HCT116 (cell line): ENCODE data around the gene DIP2C. TPM values are rescaled to one million over a fixed set of nuclear protein-coding genes. Genes with fewer than 3 reads are reported as not detected.

Experiments used
- ATAC-seq: fragments of 200-7000 bp; cut with Tn5 transposase; 2 replicates; pipeline ENCODE4 v1.9.1; 2020; ENCODE audit warnings: mild to moderate bottlenecking, moderate library complexity
- BruUV-seq: library from RNA; stranded (reverse); fragments of 400-500 nt; replicated peaks from 2 replicates; lab custom pipeline; 2021; lab: Mats Ljungman, UMichigan
- CTCF ChIA-PET: fragments of 300-600 bp; sonication (Branson Sonifier 250); formaldehyde crosslinking; loops from one replicate; lab custom pipeline; 2021; ENCODE audit warnings: antibody characterized with exemption; lab: Charles Lee
- POLR2A ChIA-PET: fragments of 300-600, 350-600 bp; sonication (Branson Sonifier 250); formaldehyde crosslinking; loops from one replicate; lab custom pipeline; 2021; ENCODE audit warnings: antibody characterized with exemption; lab: Charles Lee
- RAD21 ChIA-PET, 2 experiments: fragments of 300-600 bp; sonication (Branson Sonifier 250); formaldehyde crosslinking; loops; one replicate each; lab custom pipeline; 2023; ENCODE audit warnings: low total read pairs in 2 of 2; ENCODE audit not compliant: uncharacterized antibody in 2 of 2, unreplicated experiment in 2 of 2, low non-redundant PET in 1 of 2; lab: Charles Lee
- DNase-seq: peaks from one replicate; pipeline ENCODE4 v3.0.0-alpha.2; 2010; ENCODE audit warnings: low read depth, low spot score
- H2AFZ ChIP-seq: fragments of 200-600 bp; shearing (Covaris generic), sonication (generic); 2 replicates; pipeline ENCODE4 v1.6.1; 2017; ENCODE audit warnings: low read depth, mixed run types, mixed read lengths, antibody characterized with exemption, low read length; ENCODE audit not compliant: poor library complexity, severe bottlenecking
- H3K27ac ChIP-seq: 2 replicates; pipeline ENCODE4 v1.5.1; 2012; ENCODE audit warnings: low read depth, low read length
- H3K27me3 ChIP-seq: fragments of 200-600 bp; sonication (generic); 2 replicates; pipeline ENCODE4 v1.6.1; 2016; ENCODE audit warnings: mixed run types, low read length, mixed read lengths; ENCODE audit not compliant: insufficient read depth
- H3K36me3 ChIP-seq, 2 experiments: fragments of 200-500 bp in 1 of 2; fragments of 200-600 bp in 1 of 2; sonication (Bioruptor generic) in 1 of 2; sonication (generic) in 1 of 2; 2 replicates each; pipeline versions ENCODE4 v1.5.1 to v1.6.1; 2014 to 2016; ENCODE audit warnings: low read length in 2 of 2, inconsistent platforms in 1 of 2, mixed read lengths in 1 of 2, mixed run types in 1 of 2; ENCODE audit not compliant: insufficient read depth in 2 of 2, control insufficient read depth in 1 of 2
- H3K4me1 ChIP-seq, 2 experiments: fragments of 200-600 bp in 1 of 2; sonication (generic) in 1 of 2; 2 replicates each; pipeline versions ENCODE4 v1.5.1 to v1.6.1; 2012 to 2017; ENCODE audit warnings: low read length in 2 of 2, inconsistent platforms in 1 of 2, mild to moderate bottlenecking in 1 of 2, mixed read lengths in 1 of 2, mixed run types in 1 of 2, moderate library complexity in 1 of 2; ENCODE audit not compliant: insufficient read depth in 2 of 2, control insufficient read depth in 1 of 2
- H3K4me2 ChIP-seq: fragments of 200-600 bp; sonication (generic); 2 replicates; pipeline ENCODE4 v1.6.1; 2017; ENCODE audit warnings: mixed run types, low read length, mixed read lengths
- H3K4me3 ChIP-seq, 2 experiments: fragments of 200-600 bp in 1 of 2; sonication (generic) in 1 of 2; replicated peaks in 1 of 2; 2 replicates each; pipeline ENCODE4 v1.5.1; 2011 to 2016; ENCODE audit warnings: low read length in 2 of 2, control low read depth in 1 of 2, low read depth in 1 of 2, mild to moderate bottlenecking in 1 of 2, mixed read lengths in 1 of 2, mixed run types in 1 of 2
- H3K79me2 ChIP-seq: fragments of 200-600 bp; sonication (generic); 2 replicates; pipeline ENCODE4 v1.6.1; 2017; ENCODE audit warnings: mild to moderate bottlenecking, mixed run types, low read length, moderate library complexity, mixed read lengths; ENCODE audit not compliant: insufficient read depth
- H3K9ac ChIP-seq: fragments of 200-600 bp; sonication (generic); 2 replicates; pipeline ENCODE4 v1.6.1; 2016; ENCODE audit warnings: low read length, mixed read lengths
- H3K9me2 ChIP-seq: fragments of 200-600 bp; sonication (generic), shearing (Covaris generic); 2 replicates; pipeline ENCODE4 v1.6.1; 2017; ENCODE audit warnings: mixed run types, mild to moderate bottlenecking, moderate library complexity; ENCODE audit not compliant: insufficient read depth
- H3K9me3 ChIP-seq, 2 experiments: fragments of 200-500 bp in 1 of 2; fragments of 200-600 bp in 1 of 2; sonication (Bioruptor generic) in 1 of 2; sonication (generic) in 1 of 2; 2 replicates each; pipeline ENCODE4 v1.6.1; 2014 to 2017; ENCODE audit warnings: low read length in 2 of 2, mixed read lengths in 2 of 2, inconsistent platforms in 1 of 2, low read depth in 1 of 2, mild to moderate bottlenecking in 1 of 2, mixed run types in 1 of 2, moderate library complexity in 1 of 2; ENCODE audit not compliant: control insufficient read depth in 1 of 2, insufficient read depth in 1 of 2
- H4K20me1 ChIP-seq: fragments of 200-600 bp; sonication (generic), shearing (Covaris generic); 2 replicates; pipeline ENCODE4 v1.6.1; 2017; ENCODE audit warnings: mixed run types, mild to moderate bottlenecking, moderate library complexity; ENCODE audit not compliant: insufficient read depth
- CBX3 ChIP-seq: IDR thresholded peaks from 2 replicates; pipeline ENCODE4 v1.6.1; 2012; ENCODE audit warnings: low read depth
- CEBPB ChIP-seq: IDR thresholded peaks from 2 replicates; pipeline ENCODE4 v1.6.1; 2012; ENCODE audit warnings: low read depth
- EGR1 ChIP-seq: IDR thresholded peaks from 2 replicates; pipeline ENCODE4 v1.6.1; 2012; ENCODE audit warnings: low read depth
- EZH2 ChIP-seq: fragments of 200-600 bp; sonication (generic); IDR thresholded peaks from 2 replicates; pipeline ENCODE4 v1.6.1; 2017; ENCODE audit warnings: antibody characterized with exemption, mixed run types
- EZH2phosphoT487 ChIP-seq: fragments of 200-600 bp; IDR thresholded peaks from 2 replicates; pipeline ENCODE4 v1.6.1; 2018; ENCODE audit warnings: antibody characterized with exemption, borderline replicate concordance
- FOSL1 ChIP-seq: IDR thresholded peaks from 2 replicates; pipeline ENCODE4 v1.6.1; 2012; ENCODE audit warnings: low read depth
- JUND ChIP-seq: IDR thresholded peaks from 2 replicates; pipeline ENCODE4 v1.6.1; 2012
- POLR2A ChIP-seq: IDR thresholded peaks from 2 replicates; pipeline ENCODE4 v1.7.0; 2011; ENCODE audit warnings: borderline replicate concordance; ENCODE audit not compliant: insufficient read depth, insufficient read length; ENCODE audit errors: extremely low read depth
- SIN3A ChIP-seq: IDR thresholded peaks from 2 replicates; pipeline ENCODE4 v1.6.1; 2012; ENCODE audit warnings: low read depth
- SP1 ChIP-seq: IDR thresholded peaks from 2 replicates; pipeline ENCODE4 v1.6.1; 2012; ENCODE audit warnings: low read depth
- TCF7L2 ChIP-seq: IDR thresholded peaks from 2 replicates; pipeline ENCODE4 v1.7.0; 2011; ENCODE audit warnings: borderline replicate concordance, inconsistent platforms; ENCODE audit not compliant: insufficient read depth, insufficient read length; ENCODE audit errors: extremely low read depth
- YY1 ChIP-seq: IDR thresholded peaks from 2 replicates; pipeline ENCODE4 v1.6.1; 2011; ENCODE audit warnings: low read length, low read depth, moderate library complexity, mild to moderate bottlenecking; ENCODE audit not compliant: insufficient replicate concordance; ENCODE audit errors: extremely low read depth
- ZFX ChIP-seq: fragments of 450-650 bp; IDR thresholded peaks from 2 replicates; pipeline ENCODE4 v1.6.1; 2017
- intact Hi-C: fragments of 100-400 bp; cut with micrococcal nuclease; formaldehyde crosslinking; loops from 2 replicates; pipeline ENCODE4 v1.10.0; 2022
- total RNA-seq: library from RNA; stranded (reverse); gene quantifications from one replicate; pipeline ENCODE4 v1.2.1, GENCODE V29; 2021; ENCODE audit not compliant: unreplicated experiment
- TF ChIP-seq, protein P1 (sequence below): IDR thresholded peaks from 2 replicates; pipeline ENCODE4 v1.6.1; 2012; ENCODE audit warnings: low read depth
- TF ChIP-seq, protein P2 (sequence below), 3 experiments: fragments of 200-600 bp in 1 of 3; sonication (generic) in 1 of 3; IDR thresholded peaks in 2 of 3; conservative IDR thresholded peaks in 1 of 3; 2 replicates each; pipeline ENCODE4 v1.5.1; 2012 to 2017; ENCODE audit warnings: low read depth in 2 of 3, low read length in 2 of 3, antibody characterized with exemption in 1 of 3, borderline replicate concordance in 1 of 3, control low read depth in 1 of 3, mild to moderate bottlenecking in 1 of 3, mixed read lengths in 1 of 3, mixed run types in 1 of 3, moderate library complexity in 1 of 3; ENCODE audit not compliant: insufficient read depth in 1 of 3
- TF ChIP-seq, protein P3 (sequence below): IDR thresholded peaks from 2 replicates; pipeline ENCODE4 v1.6.1; 2012
- TF ChIP-seq, protein P4 (sequence below): IDR thresholded peaks from 2 replicates; pipeline ENCODE4 v1.6.1; 2012
- TF ChIP-seq, protein P5 (sequence below): IDR thresholded peaks from 2 replicates; pipeline ENCODE4 v1.6.1; 2011; ENCODE audit warnings: mild to moderate bottlenecking, low read length, moderate library complexity; ENCODE audit not compliant: insufficient replicate concordance; ENCODE audit errors: extremely low read depth

The DIP2C gene
- total RNA-seq, 1 experiment from 2014 or later, result 15.4 TPM

DNA sequence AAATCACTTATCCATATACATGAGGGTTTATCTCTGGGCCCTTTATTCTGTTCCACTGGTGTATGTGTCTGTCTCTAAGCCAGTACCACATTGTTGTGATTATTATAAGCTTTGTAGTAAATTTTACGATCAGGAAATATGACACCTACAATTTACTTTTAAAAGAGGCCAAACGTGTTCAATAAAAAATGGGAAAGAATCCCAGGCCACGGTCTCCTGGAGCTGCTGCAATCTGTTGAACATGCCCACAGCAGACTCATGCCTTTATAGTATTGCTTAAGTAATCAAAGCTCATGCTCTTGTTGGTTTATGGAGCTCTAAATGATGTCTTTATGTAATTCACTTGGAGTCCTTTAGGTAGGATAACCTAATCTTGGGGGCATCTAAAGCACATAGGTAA lies 281.2 kb downstream of the DIP2C start:
- BruUV-seq, result no TSS peak
- DNase-seq, result no peak
- H3K9me3 ChIP-seq, result no peaks in the 10 kb centered on the region
- no peaks in the 10 kb centered on the region for H3K9me2 ChIP-seq
- no peak overlapping the region for H3K4me2 ChIP-seq
- peaks cover 11 to 13% of the 10 kb centered on the region in 2 experiments; a peak in 3 of 4 replicates for H3K36me3 ChIP-seq
- TF ChIP-seq FOSL1, result no peak
- TF ChIP-seq TCF7L2, result no peak
- TF ChIP-seq EZH2, result no peak
- TF ChIP-seq JUND, result no peak
- TF ChIP-seq YY1, result no peak
- TF ChIP-seq, protein P1, sequence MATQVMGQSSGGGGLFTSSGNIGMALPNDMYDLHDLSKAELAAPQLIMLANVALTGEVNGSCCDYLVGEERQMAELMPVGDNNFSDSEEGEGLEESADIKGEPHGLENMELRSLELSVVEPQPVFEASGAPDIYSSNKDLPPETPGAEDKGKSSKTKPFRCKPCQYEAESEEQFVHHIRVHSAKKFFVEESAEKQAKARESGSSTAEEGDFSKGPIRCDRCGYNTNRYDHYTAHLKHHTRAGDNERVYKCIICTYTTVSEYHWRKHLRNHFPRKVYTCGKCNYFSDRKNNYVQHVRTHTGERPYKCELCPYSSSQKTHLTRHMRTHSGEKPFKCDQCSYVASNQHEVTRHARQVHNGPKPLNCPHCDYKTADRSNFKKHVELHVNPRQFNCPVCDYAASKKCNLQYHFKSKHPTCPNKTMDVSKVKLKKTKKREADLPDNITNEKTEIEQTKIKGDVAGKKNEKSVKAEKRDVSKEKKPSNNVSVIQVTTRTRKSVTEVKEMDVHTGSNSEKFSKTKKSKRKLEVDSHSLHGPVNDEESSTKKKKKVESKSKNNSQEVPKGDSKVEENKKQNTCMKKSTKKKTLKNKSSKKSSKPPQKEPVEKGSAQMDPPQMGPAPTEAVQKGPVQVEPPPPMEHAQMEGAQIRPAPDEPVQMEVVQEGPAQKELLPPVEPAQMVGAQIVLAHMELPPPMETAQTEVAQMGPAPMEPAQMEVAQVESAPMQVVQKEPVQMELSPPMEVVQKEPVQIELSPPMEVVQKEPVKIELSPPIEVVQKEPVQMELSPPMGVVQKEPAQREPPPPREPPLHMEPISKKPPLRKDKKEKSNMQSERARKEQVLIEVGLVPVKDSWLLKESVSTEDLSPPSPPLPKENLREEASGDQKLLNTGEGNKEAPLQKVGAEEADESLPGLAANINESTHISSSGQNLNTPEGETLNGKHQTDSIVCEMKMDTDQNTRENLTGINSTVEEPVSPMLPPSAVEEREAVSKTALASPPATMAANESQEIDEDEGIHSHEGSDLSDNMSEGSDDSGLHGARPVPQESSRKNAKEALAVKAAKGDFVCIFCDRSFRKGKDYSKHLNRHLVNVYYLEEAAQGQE, result no peak
- TF ChIP-seq CBX3, result no peak
- no peak for TF ChIP-seq POLR2A
- no peak for TF ChIP-seq EZH2phosphoT487
- TF ChIP-seq, protein P2, sequence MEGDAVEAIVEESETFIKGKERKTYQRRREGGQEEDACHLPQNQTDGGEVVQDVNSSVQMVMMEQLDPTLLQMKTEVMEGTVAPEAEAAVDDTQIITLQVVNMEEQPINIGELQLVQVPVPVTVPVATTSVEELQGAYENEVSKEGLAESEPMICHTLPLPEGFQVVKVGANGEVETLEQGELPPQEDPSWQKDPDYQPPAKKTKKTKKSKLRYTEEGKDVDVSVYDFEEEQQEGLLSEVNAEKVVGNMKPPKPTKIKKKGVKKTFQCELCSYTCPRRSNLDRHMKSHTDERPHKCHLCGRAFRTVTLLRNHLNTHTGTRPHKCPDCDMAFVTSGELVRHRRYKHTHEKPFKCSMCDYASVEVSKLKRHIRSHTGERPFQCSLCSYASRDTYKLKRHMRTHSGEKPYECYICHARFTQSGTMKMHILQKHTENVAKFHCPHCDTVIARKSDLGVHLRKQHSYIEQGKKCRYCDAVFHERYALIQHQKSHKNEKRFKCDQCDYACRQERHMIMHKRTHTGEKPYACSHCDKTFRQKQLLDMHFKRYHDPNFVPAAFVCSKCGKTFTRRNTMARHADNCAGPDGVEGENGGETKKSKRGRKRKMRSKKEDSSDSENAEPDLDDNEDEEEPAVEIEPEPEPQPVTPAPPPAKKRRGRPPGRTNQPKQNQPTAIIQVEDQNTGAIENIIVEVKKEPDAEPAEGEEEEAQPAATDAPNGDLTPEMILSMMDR (IDR thresholded peaks at IDR 0.05 in 2 of 3, conservative IDR thresholded peaks at IDR 0.05 in 1 of 3; ENCODE audit: borderline replicate concordance in 1 of 3, insufficient read depth in 1 of 3, low read depth in 2 of 3, low read length in 2 of 3), result no peak
- TF ChIP-seq, protein P3, sequence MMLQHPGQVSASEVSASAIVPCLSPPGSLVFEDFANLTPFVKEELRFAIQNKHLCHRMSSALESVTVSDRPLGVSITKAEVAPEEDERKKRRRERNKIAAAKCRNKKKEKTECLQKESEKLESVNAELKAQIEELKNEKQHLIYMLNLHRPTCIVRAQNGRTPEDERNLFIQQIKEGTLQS, result no peak
- TF ChIP-seq SP1, result no peak
- TF ChIP-seq, protein P4, sequence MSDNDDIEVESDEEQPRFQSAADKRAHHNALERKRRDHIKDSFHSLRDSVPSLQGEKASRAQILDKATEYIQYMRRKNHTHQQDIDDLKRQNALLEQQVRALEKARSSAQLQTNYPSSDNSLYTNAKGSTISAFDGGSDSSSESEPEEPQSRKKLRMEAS, result no peak
- no peak for TF ChIP-seq SIN3A
- TF ChIP-seq, protein P5, sequence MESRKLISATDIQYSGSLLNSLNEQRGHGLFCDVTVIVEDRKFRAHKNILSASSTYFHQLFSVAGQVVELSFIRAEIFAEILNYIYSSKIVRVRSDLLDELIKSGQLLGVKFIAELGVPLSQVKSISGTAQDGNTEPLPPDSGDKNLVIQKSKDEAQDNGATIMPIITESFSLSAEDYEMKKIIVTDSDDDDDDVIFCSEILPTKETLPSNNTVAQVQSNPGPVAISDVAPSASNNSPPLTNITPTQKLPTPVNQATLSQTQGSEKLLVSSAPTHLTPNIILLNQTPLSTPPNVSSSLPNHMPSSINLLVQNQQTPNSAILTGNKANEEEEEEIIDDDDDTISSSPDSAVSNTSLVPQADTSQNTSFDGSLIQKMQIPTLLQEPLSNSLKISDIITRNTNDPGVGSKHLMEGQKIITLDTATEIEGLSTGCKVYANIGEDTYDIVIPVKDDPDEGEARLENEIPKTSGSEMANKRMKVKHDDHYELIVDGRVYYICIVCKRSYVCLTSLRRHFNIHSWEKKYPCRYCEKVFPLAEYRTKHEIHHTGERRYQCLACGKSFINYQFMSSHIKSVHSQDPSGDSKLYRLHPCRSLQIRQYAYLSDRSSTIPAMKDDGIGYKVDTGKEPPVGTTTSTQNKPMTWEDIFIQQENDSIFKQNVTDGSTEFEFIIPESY, result no peak
- no peak for TF ChIP-seq EGR1
- TF ChIP-seq ZFX, result no peak
- TF ChIP-seq CEBPB, result no peak
- intact Hi-C loops, result no loop called here
- no peak overlapping the region for H3K4me3 ChIP-seq
- ChIA-PET CTCF (no interaction called here), POLR2A (no interaction called here), RAD21 (no interaction called here)
- no peaks in the 10 kb centered on the region for H3K79me2 ChIP-seq
- H3K4me1 ChIP-seq, result no peaks in the 10 kb centered on the region
- H4K20me1 ChIP-seq, result no peaks in the 10 kb centered on the region
- ATAC-seq, result no peak
- no peak overlapping the region for H3K27ac ChIP-seq
- H3K9ac ChIP-seq, result no peak overlapping the region
- no peaks in the 10 kb centered on the region for H3K27me3 ChIP-seq
- H2AFZ ChIP-seq, result no peak overlapping the region
